ENCODE results near the gene SLC9A1.

The SLC9A1 gene

GRCh38 chr1:27147842-27148518 lies 6.9 kb downstream of the SLC9A1 start:
- TF ChIP-seq CTCF (IDR thresholded peaks at IDR 0.05; ENCODE audit: low read depth, low read length, missing control alignments) = no peak
- no peak overlapping the region for H3K4me3 ChIP-seq (ENCODE audit: low read depth, low read length)
- DNase-seq (ENCODE audit: low read depth) = no peak

GRCh38 chr1:27145934-27146354 lies 9.0 kb downstream of the SLC9A1 start:
- no peak overlapping the region for H3K4me3 ChIP-seq (ENCODE audit: low read depth, low read length)
- TF ChIP-seq CTCF (IDR thresholded peaks at IDR 0.05; ENCODE audit: low read depth, low read length, missing control alignments) = no peak
- DNase-seq (ENCODE audit: low read depth) = no peak

- H3K4me3 ChIP-seq (ENCODE audit: low read depth, low read length) = no peak overlapping the region
- DNase-seq (ENCODE audit: low read depth) = no peak
- no peak for TF ChIP-seq CTCF (IDR thresholded peaks at IDR 0.05; ENCODE audit: low read depth, low read length, missing control alignments)
Measured at GRCh38 chr1:27144920-27145661, 9.8 kb downstream of the SLC9A1 start.

GRCh38 chr1:27144049-27144748 lies 10.7 kb downstream of the SLC9A1 start:
- no peak overlapping the region for H3K4me3 ChIP-seq (ENCODE audit: low read depth, low read length)
- no peak for TF ChIP-seq CTCF (IDR thresholded peaks at IDR 0.05; ENCODE audit: low read depth, low read length, missing control alignments)
- no peak for DNase-seq (ENCODE audit: low read depth)

- no peak overlapping the region for H3K4me3 ChIP-seq (ENCODE audit: low read depth, low read length)
- TF ChIP-seq CTCF (IDR thresholded peaks at IDR 0.05; ENCODE audit: low read depth, low read length, missing control alignments) = no peak
- DNase-seq (ENCODE audit: low read depth) = no peak
Measured at GRCh38 chr1:27143401-27143800, 11.5 kb downstream of the SLC9A1 start.

GRCh38 chr1:27142464-27142863 lies 12.5 kb downstream of the SLC9A1 start:
- no peak for TF ChIP-seq CTCF (IDR thresholded peaks at IDR 0.05; ENCODE audit: low read depth, low read length, missing control alignments)
- DNase-seq (ENCODE audit: low read depth) = no peak
- no peak overlapping the region for H3K4me3 ChIP-seq (ENCODE audit: low read depth, low read length)
